IMR-90 (cell line): ENCODE results near the gene KLHL40. TPM values are rescaled to one million over a fixed set of nuclear protein-coding genes. Genes with fewer than 3 reads are reported as not detected.

Source experiments
- ATAC-seq: fragments of 200-7000 bp; cut with Tn5 transposase; 2 replicates; pipeline ENCODE4 v1.9.1; 2020; ENCODE audit warnings: low read depth, mild to moderate bottlenecking, moderate library complexity
- BruUV-seq: library from RNA; stranded (reverse); fragments of 400-500 nt; replicated peaks from 2 replicates; lab custom pipeline; 2021; lab: Mats Ljungman, UMichigan
- CTCF ChIA-PET: fragments of 300-600 bp; formaldehyde crosslinking; extraction: SDS; loops from one replicate; lab custom pipeline; 2021; ENCODE audit warnings: antibody characterized with exemption; lab: Yijun Ruan, JAX
- POLR2A ChIA-PET: fragments of 300-600 bp; sonication (Branson Sonifier 250); formaldehyde crosslinking; loops from one replicate; lab custom pipeline; 2022; ENCODE audit warnings: antibody characterized with exemption; ENCODE audit not compliant: unreplicated experiment; lab: Charles Lee
- DNase-seq: peaks from one replicate; pipeline ENCODE4 v3.0.0; 2013
- H2AFZ ChIP-seq: replicated peaks from 2 replicates; pipeline ENCODE3; 2013; ENCODE audit warnings: low read length, mild to moderate bottlenecking; ENCODE audit not compliant: poor library complexity
- H2AK5ac ChIP-seq: 2 replicates; pipeline ENCODE4 v1.6.1; 2013; ENCODE audit warnings: low read depth, low read length, inconsistent platforms
- H2AK9ac ChIP-seq: replicated peaks from 2 replicates; pipeline ENCODE3; 2013; ENCODE audit warnings: mild to moderate bottlenecking, low read depth, low read length, moderate library complexity; ENCODE audit not compliant: poor library complexity
- H2BK120ac ChIP-seq: 2 replicates; pipeline ENCODE4 v1.6.1; 2013; ENCODE audit warnings: low read depth, low read length, inconsistent platforms
- H2BK15ac ChIP-seq: 3 replicates; pipeline ENCODE4 v1.6.1; 2013; ENCODE audit warnings: low read depth, low read length, inconsistent platforms
- H2BK20ac ChIP-seq: 2 replicates; pipeline ENCODE4 v1.6.1; 2013; ENCODE audit warnings: low read depth, mild to moderate bottlenecking, inconsistent platforms, low read length, moderate library complexity
- H2BK5ac ChIP-seq: 2 replicates; pipeline ENCODE4 v1.6.1; 2013; ENCODE audit warnings: mild to moderate bottlenecking, low read depth, low read length, inconsistent platforms; ENCODE audit not compliant: poor library complexity, severe bottlenecking
- H3K14ac ChIP-seq: replicated peaks from 2 replicates; pipeline ENCODE4 v1.6.1; 2013; ENCODE audit warnings: low read depth, low read length, inconsistent platforms
- H3K18ac ChIP-seq: 2 replicates; pipeline ENCODE4 v1.6.1; 2013; ENCODE audit warnings: low read depth, low read length, control low read depth
- H3K23ac ChIP-seq: 2 replicates; pipeline ENCODE4 v1.6.1; 2013; ENCODE audit warnings: low read depth, low read length, inconsistent platforms
- H3K27ac ChIP-seq: 2 replicates; pipeline ENCODE4 v1.5.1; 2013; ENCODE audit warnings: mild to moderate bottlenecking, control low read depth, low read length; ENCODE audit not compliant: insufficient read depth
- H3K27me3 ChIP-seq: 2 replicates; pipeline ENCODE4 v1.6.1; 2013; ENCODE audit warnings: low read length; ENCODE audit not compliant: control insufficient read depth, insufficient read depth
- H3K36me3 ChIP-seq: 2 replicates; pipeline ENCODE4 v1.6.1; 2013; ENCODE audit warnings: low read length, mixed read lengths; ENCODE audit not compliant: control insufficient read depth, insufficient read depth
- H3K4ac ChIP-seq: 2 replicates; pipeline ENCODE4 v1.6.1; 2013; ENCODE audit warnings: low read depth, low read length, inconsistent platforms
- H3K4me1 ChIP-seq: 2 replicates; pipeline ENCODE4 v1.6.1; 2013; ENCODE audit warnings: low read length, mixed read lengths; ENCODE audit not compliant: control insufficient read depth, insufficient read depth
- H3K4me2 ChIP-seq: 2 replicates; pipeline ENCODE4 v1.6.1; 2013; ENCODE audit warnings: low read depth, mild to moderate bottlenecking, control low read depth, low read length, moderate library complexity
- H3K4me3 ChIP-seq: 2 replicates; pipeline ENCODE4 v1.5.1; 2013; ENCODE audit warnings: low read depth, mild to moderate bottlenecking, control low read depth, low read length, moderate library complexity; ENCODE audit not compliant: insufficient read depth
- H3K56ac ChIP-seq: 2 replicates; pipeline ENCODE4 v1.6.1; 2013; ENCODE audit warnings: low read length, inconsistent platforms; ENCODE audit not compliant: insufficient read depth; ENCODE audit errors: extremely low read depth
- H3K79me1 ChIP-seq, 2 experiments: 2 replicates each; pipeline ENCODE4 v1.6.1; 2013; ENCODE audit warnings: low read length in 2 of 2, inconsistent platforms in 1 of 2, low read depth in 1 of 2
- H3K9ac ChIP-seq: 2 replicates; pipeline ENCODE4 v1.6.1; 2013; ENCODE audit warnings: low read depth, low read length, control low read depth
- H3K9me1 ChIP-seq: 2 replicates; pipeline ENCODE4 v1.6.1; 2013; ENCODE audit warnings: low read length, inconsistent platforms; ENCODE audit not compliant: insufficient read depth
- H3K9me3 ChIP-seq: 2 replicates; pipeline ENCODE4 v1.6.1; 2013; ENCODE audit warnings: low read length; ENCODE audit not compliant: control insufficient read depth, insufficient read depth
- H4K20me1 ChIP-seq: 2 replicates; pipeline ENCODE4 v1.6.1; 2013; ENCODE audit warnings: low read length, inconsistent platforms; ENCODE audit not compliant: insufficient read depth
- H4K5ac ChIP-seq: 2 replicates; pipeline ENCODE4 v1.6.1; 2013; ENCODE audit warnings: mild to moderate bottlenecking, low read depth, low read length, control low read depth
- H4K8ac ChIP-seq, 2 experiments: 2 replicates each; pipeline ENCODE4 v1.6.1; 2013; ENCODE audit warnings: low read depth in 2 of 2, low read length in 2 of 2, control low read depth in 1 of 2, inconsistent platforms in 1 of 2
- H4K91ac ChIP-seq: 2 replicates; pipeline ENCODE4 v1.6.1; 2013; ENCODE audit warnings: low read depth, low read length, inconsistent platforms; ENCODE audit not compliant: insufficient read depth
- CEBPB ChIP-seq: IDR thresholded peaks from 2 replicates; pipeline ENCODE4 v1.6.1; 2012; ENCODE audit warnings: low read depth, low read length, improper control_type of control experiment
- CHD1 ChIP-seq: IDR thresholded peaks from 2 replicates; pipeline ENCODE4 v1.6.1; 2012; ENCODE audit warnings: low read depth, low read length, improper control_type of control experiment
- ELK1 ChIP-seq: fragments of 150-350 bp; IDR thresholded peaks from 2 replicates; pipeline ENCODE4 v1.6.1; 2016; ENCODE audit warnings: low read depth, mild to moderate bottlenecking, low read length, moderate library complexity, borderline replicate concordance
- FOS ChIP-seq: fragments of 150-350 bp; IDR thresholded peaks from 2 replicates; pipeline ENCODE4 v1.6.1; 2016; ENCODE audit warnings: low read depth, low read length
- RFX5 ChIP-seq: IDR thresholded peaks from 2 replicates; pipeline ENCODE4 v1.8.0; 2012; ENCODE audit warnings: low read depth, mild to moderate bottlenecking, low read length, moderate library complexity
- SMC3 ChIP-seq: fragments of 150-350 bp; IDR thresholded peaks from 2 replicates; pipeline ENCODE4 v1.6.1; 2016; ENCODE audit warnings: low read depth, mild to moderate bottlenecking, antibody characterized with exemption, low read length, moderate library complexity
- WGBS, 2 experiments: methylation state at CpG; one replicate each; pipeline versions ENCODE4 v1.1.5 to v1.1.7; 2013; ENCODE audit warnings: missing lambda C conversion rate in 2 of 2; ENCODE audit not compliant: insufficient read length in 1 of 2; ENCODE audit errors: extremely low coverage in 2 of 2; 5-methylcytosine and 5-hydroxymethylcytosine counted together
- dilution Hi-C: fragments of 300-500 bp; cut with HindIII; formaldehyde crosslinking; loops from one replicate; pipeline ENCODE4 v1.14.3; 2018; ENCODE audit warnings: low sequenced_read_pairs; ENCODE audit not compliant: unreplicated experiment
- in situ Hi-C: fragments of 300-500 bp; cut with MboI; formaldehyde crosslinking; loops from 3 replicates; pipeline ENCODE4 v1.14.3; 2019; ENCODE audit warnings: low sequenced_read_pairs, inconsistent platforms, mixed read lengths
- intact Hi-C: fragments of 100-400 bp; cut with micrococcal nuclease; formaldehyde crosslinking; loops from 2 replicates; pipeline ENCODE4 v1.10.0; 2022
- polyA plus RNA-seq, 3 experiments: library from polyadenylated mRNA; depleted of rRNA; stranded (reverse); fragments of >200 nt; gene quantifications; 2 replicates each; pipeline ENCODE4 v1.2.3, GENCODE V29; 2012; ENCODE audit warnings: low replicate concordance in 1 of 3
- total RNA-seq: library from RNA; depleted of rRNA; stranded (reverse); fragments of >200 nt; gene quantifications from 2 replicates; pipeline ENCODE4 v1.2.3, GENCODE V29; 2012

KLHL40 gene
- total and polyA plus RNA-seq, 2 of the 4 experiments (the other 2 are of a cell fraction) = not detected

GRCh38 chr3:42730294-42730693 lies 45.0 kb downstream of the KLHL40 start:
- Histone ChIP-seq H2BK20ac (no peak overlapping the region), H3K4me3 (no peak overlapping the region), H2AFZ (no peak overlapping the region), H3K18ac (no peak overlapping the region), H3K4me1 (no peaks in the 10 kb centered on the region), H3K4me2 (no peak overlapping the region), H3K56ac (no peak overlapping the region), H3K79me1 (no peaks in the 10 kb centered on the region), H4K5ac (no peak overlapping the region), H3K9me1 (no peaks in the 10 kb centered on the region), H4K91ac (no peak overlapping the region), H3K23ac (no peak overlapping the region), H3K27me3 (peaks cover 43% of the 10 kb centered on the region), H3K14ac (no peak overlapping the region), H4K8ac (no peak overlapping the region), H2AK9ac (no peak overlapping the region), H3K4ac (no peak overlapping the region), H3K27ac (no peak overlapping the region), H4K20me1 (no peaks in the 10 kb centered on the region), H2AK5ac (no peak overlapping the region), H2BK120ac (no peak overlapping the region), H3K9ac (no peak overlapping the region), H3K9me3 (peaks cover 7% of the 10 kb centered on the region), H2BK5ac (no peak overlapping the region), H3K36me3 (no peaks in the 10 kb centered on the region), H2BK15ac (no peak overlapping the region)
- TF ChIP-seq FOS (no peak), ELK1 (no peak), SMC3 (no peak), CEBPB (no peak), CHD1 (no peak), RFX5 (no peak)
- DNase-seq = no peak
- ChIA-PET CTCF (no interaction called here), POLR2A (no interaction called here)
- intact Hi-C loops = no loop called here
- dilution Hi-C loops = no loop called here
- no TSS peak for BruUV-seq
- in situ Hi-C loops = no loop called here
- ATAC-seq = no peak
- 83% methylated on average over 1 of the region's 11 CpGs; no CpG with 5 or more reads in 1 of the 2 experiments for WGBS, 2 experiments
